GM12878 (cell line): ENCODE results near the gene HACD4. TPM values are rescaled to one million over a fixed set of nuclear protein-coding genes. Genes with fewer than 3 reads are reported as not detected.

ENCODE experiments used
- ATAC-seq: fragments of 200-7000 bp; cut with Tn5 transposase; 3 replicates; pipeline ENCODE4 v1.9.1; 2020; ENCODE audit warnings: mild to moderate bottlenecking, moderate library complexity
- BruUV-seq: library from RNA; stranded (reverse); fragments of 400-500 nt; replicated peaks from 2 replicates; lab custom pipeline; 2021; lab: Mats Ljungman, UMichigan
- CTCF ChIA-PET: fragments of 300-600 bp; sonication (Branson Sonifier 250); formaldehyde crosslinking; extraction: SDS; loops from one replicate; lab custom pipeline; 2021; ENCODE audit warnings: inconsistent platforms; lab: Yijun Ruan, JAX
- POLR2A ChIA-PET: fragments of 350-600 bp; formaldehyde crosslinking; extraction: SDS; loops from one replicate; lab custom pipeline; 2021; ENCODE audit warnings: inconsistent platforms; lab: Charles Lee
- RAD21 ChIA-PET: fragments of 300-600 bp; sonication (Branson Sonifier 250); formaldehyde crosslinking; loops from one replicate; lab custom pipeline; 2023; ENCODE audit warnings: antibody characterized with exemption; ENCODE audit not compliant: unreplicated experiment; lab: Charles Lee
- SMC1A ChIA-PET: fragments of 300-600 bp; sonication (Branson Sonifier 250); formaldehyde crosslinking; loops from one replicate; lab custom pipeline; 2023; ENCODE audit not compliant: unreplicated experiment, uncharacterized antibody; lab: Charles Lee
- DNase-seq: peaks from one replicate; pipeline ENCODE4 v3.0.0-alpha.2; 2011; ENCODE audit warnings: low read depth, low spot score
- FAIRE-seq: peaks from 3 replicates; lab custom pipeline; 2011; peaks lifted over from hg19 to GRCh38; lab: Jason Lieb, UNC
- H2AFZ ChIP-seq: 2 replicates; pipeline ENCODE4 v1.6.0; 2011; ENCODE audit warnings: low read depth, low read length, control low read depth; ENCODE audit not compliant: control insufficient read depth
- H3K27ac ChIP-seq: 2 replicates; pipeline ENCODE4 v1.5.1; 2011; ENCODE audit warnings: control low read depth; ENCODE audit not compliant: control insufficient read depth, insufficient read depth
- H3K27me3 ChIP-seq, 2 experiments: replicated peaks in 1 of 2; 2 replicates each; pipeline versions ENCODE4 v1.6.0 to v1.6.1; 2011; ENCODE audit warnings: low read length in 1 of 2; ENCODE audit not compliant: control insufficient read depth in 2 of 2, insufficient read depth in 2 of 2
- H3K36me3 ChIP-seq, 2 experiments: 2 replicates each; pipeline ENCODE4 v1.5.1; 2011; ENCODE audit warnings: low read length in 1 of 2; ENCODE audit not compliant: control insufficient read depth in 2 of 2, insufficient read depth in 2 of 2
- H3K4me1 ChIP-seq: 2 replicates; pipeline ENCODE4 v1.6.1; 2011; ENCODE audit warnings: mild to moderate bottlenecking, low read length, moderate library complexity, mixed read lengths; ENCODE audit not compliant: control insufficient read depth, insufficient read depth
- H3K4me2 ChIP-seq: 2 replicates; pipeline ENCODE4 v1.6.0; 2011; ENCODE audit warnings: control low read depth; ENCODE audit not compliant: control insufficient read depth, insufficient read depth
- H3K4me3 ChIP-seq: fragments of 200-600 bp; sonication (generic); 2 replicates; pipeline ENCODE4 v1.5.1; 2016
- H3K79me2 ChIP-seq: 2 replicates; pipeline ENCODE4 v1.6.0; 2011; ENCODE audit warnings: low read length; ENCODE audit not compliant: control insufficient read depth, insufficient read depth
- H3K9ac ChIP-seq: 2 replicates; pipeline ENCODE4 v1.8.0; 2011; ENCODE audit warnings: low read length, control low read depth, mixed read lengths; ENCODE audit not compliant: control insufficient read depth, insufficient read depth
- H3K9me3 ChIP-seq: replicated peaks from 3 replicates; pipeline ENCODE4 v1.5.1; 2011; ENCODE audit warnings: mild to moderate bottlenecking, low read length; ENCODE audit not compliant: control insufficient read depth, insufficient read depth
- H4K20me1 ChIP-seq: 2 replicates; pipeline ENCODE4 v1.6.0; 2011; ENCODE audit not compliant: control insufficient read depth, insufficient read depth
- BRCA1 ChIP-seq: IDR thresholded peaks from 2 replicates; pipeline ENCODE4 v1.6.1; 2011; ENCODE audit warnings: low read depth, low read length, improper control_type of control experiment
- CHD4 ChIP-seq: fragments of 200-600 bp; sonication (generic); IDR thresholded peaks from 2 replicates; pipeline ENCODE4 v1.6.1; 2016; ENCODE audit warnings: mild to moderate bottlenecking
- MAX ChIP-seq: IDR thresholded peaks from 2 replicates; pipeline ENCODE4 v1.6.1; 2012; ENCODE audit warnings: low read depth, low read length, improper control_type of control experiment
- MEF2B ChIP-seq: fragments of 450-650 bp; IDR thresholded peaks from 2 replicates; pipeline ENCODE4 v1.6.1; 2018; ENCODE audit warnings: mild to moderate bottlenecking, moderate library complexity; ENCODE audit not compliant: partially characterized antibody, poor library complexity, severe bottlenecking
- NBN ChIP-seq: fragments of 450-650 bp; IDR thresholded peaks from 2 replicates; pipeline ENCODE4 v1.6.1; 2016
- NFYA ChIP-seq: IDR thresholded peaks from 2 replicates; pipeline ENCODE4 v1.6.1; 2011; ENCODE audit warnings: low read depth, mild to moderate bottlenecking, low read length, improper control_type of control experiment, borderline replicate concordance
- NR2C2 ChIP-seq: IDR thresholded peaks from 2 replicates; pipeline ENCODE4 v1.6.1; 2011; ENCODE audit warnings: borderline replicate concordance, low read depth; ENCODE audit not compliant: control insufficient read depth, insufficient read length
- RUNX3 ChIP-seq: IDR thresholded peaks from 2 replicates; pipeline ENCODE4 v1.6.1; 2012; ENCODE audit warnings: low read length, inconsistent platforms
- ZNF24 ChIP-seq: fragments of 450-650 bp; IDR thresholded peaks from 2 replicates; pipeline ENCODE4 v1.6.1; 2017; ENCODE audit warnings: antibody characterized with exemption, mild to moderate bottlenecking
- ZNF274 ChIP-seq: IDR thresholded peaks from one replicate; pipeline ENCODE4 v1.8.0; 2011; ENCODE audit not compliant: insufficient read length, insufficient read depth
- WGBS: methylation state at CpG from one replicate; pipeline ENCODE4 v1.1.6; 2016; ENCODE audit warnings: low lambda C conversion rate; ENCODE audit not compliant: insufficient replicate concordance, insufficient coverage; ENCODE audit errors: missing lambda C conversion rate; 5-methylcytosine and 5-hydroxymethylcytosine counted together
- in situ Hi-C: fragments of 300-500 bp; cut with MboI; formaldehyde crosslinking; loops from 9 replicates; pipeline ENCODE4 v1.14.3; 2018; ENCODE audit warnings: mixed read lengths
- intact Hi-C: fragments of 100-400 bp; cut with micrococcal nuclease; formaldehyde crosslinking; loops from one replicate; pipeline ENCODE4 v1.14.2; 2022; ENCODE audit not compliant: unreplicated experiment
- polyA plus RNA-seq, 11 experiments: library from polyadenylated mRNA; depleted of rRNA in 4 of 11; unstranded in 6 of 11; stranded (reverse) in 5 of 11; fragments of >200 nt; fragmentation: Nextera tagmentation in 4 of 11; fragmentation: Illumina TruSeq in 1 of 11; extraction: Ambion mirVana in 4 of 11; extraction: Trizol in 1 of 11; gene quantifications; 1 replicate in 1 of 11; 2 replicates in 10 of 11; pipeline versions ENCODE4 v1.2.1 to v1.2.3, GENCODE V29; 2011 to 2016; ENCODE audit warnings: inconsistent platforms in 2 of 11, missing spikeins in 2 of 11, low read depth in 1 of 11
- total RNA-seq, 4 experiments: library from RNA; depleted of rRNA in 3 of 4; stranded (reverse); fragments of >200 nt in 3 of 4; fragmentation: Illumina TruSeq in 1 of 4; extraction: Trizol in 1 of 4; gene quantifications; 2 replicates each; pipeline versions ENCODE4 v1.2.1 to v1.2.3, GENCODE V29; 2013 to 2021
- TF ChIP-seq, protein P1 (sequence below): fragments of 450-650 bp; IDR thresholded peaks from 2 replicates; pipeline ENCODE4 v1.6.1; 2016; ENCODE audit warnings: mild to moderate bottlenecking, moderate library complexity, borderline replicate concordance
- TF ChIP-seq, protein P2 (sequence below), 3 experiments: IDR thresholded peaks in 2 of 3; conservative IDR thresholded peaks in 1 of 3; 2 replicates each; pipeline ENCODE4 v1.5.1; 2011; ENCODE audit warnings: low read depth in 3 of 3, low read length in 3 of 3, mild to moderate bottlenecking in 3 of 3, control low read depth in 2 of 3, moderate library complexity in 2 of 3, inconsistent platforms in 1 of 3, mixed read lengths in 1 of 3; ENCODE audit not compliant: control insufficient read depth in 2 of 3, insufficient read depth in 1 of 3; ENCODE audit errors: extremely low read depth in 1 of 3
- TF ChIP-seq, protein P3 (sequence below): fragments of 150-350 bp; IDR thresholded peaks from 2 replicates; pipeline ENCODE4 v1.6.1; 2014; ENCODE audit warnings: mild to moderate bottlenecking, low read depth, low read length

Gene HACD4
- total and polyA plus RNA-seq, 10 of the 15 experiments (the other 5 are each of a cell fraction or from before 2014, with no cell fraction given) = 3.2 to 7.6 (median 5.7) TPM

DNA sequence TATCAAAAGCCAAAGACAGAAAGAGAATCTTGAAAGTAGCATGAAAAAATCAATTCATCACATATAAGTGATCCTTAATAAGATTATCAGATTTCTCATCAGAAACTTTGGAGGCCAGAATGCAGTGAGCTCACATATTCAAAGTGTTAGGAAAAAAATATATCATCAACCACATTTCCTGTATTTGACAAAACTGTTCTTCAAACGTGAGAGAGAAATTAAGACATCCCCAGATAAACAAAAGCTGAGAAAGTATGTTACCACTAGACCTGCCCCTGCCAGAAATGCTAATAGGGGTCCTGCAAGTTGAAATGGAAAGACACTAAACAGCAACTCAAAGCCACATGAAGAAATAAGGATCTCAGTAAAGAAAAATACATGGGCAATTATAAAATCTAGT is 29.9 kb downstream of the HACD4 start (continued):
- TF ChIP-seq, protein P1, sequence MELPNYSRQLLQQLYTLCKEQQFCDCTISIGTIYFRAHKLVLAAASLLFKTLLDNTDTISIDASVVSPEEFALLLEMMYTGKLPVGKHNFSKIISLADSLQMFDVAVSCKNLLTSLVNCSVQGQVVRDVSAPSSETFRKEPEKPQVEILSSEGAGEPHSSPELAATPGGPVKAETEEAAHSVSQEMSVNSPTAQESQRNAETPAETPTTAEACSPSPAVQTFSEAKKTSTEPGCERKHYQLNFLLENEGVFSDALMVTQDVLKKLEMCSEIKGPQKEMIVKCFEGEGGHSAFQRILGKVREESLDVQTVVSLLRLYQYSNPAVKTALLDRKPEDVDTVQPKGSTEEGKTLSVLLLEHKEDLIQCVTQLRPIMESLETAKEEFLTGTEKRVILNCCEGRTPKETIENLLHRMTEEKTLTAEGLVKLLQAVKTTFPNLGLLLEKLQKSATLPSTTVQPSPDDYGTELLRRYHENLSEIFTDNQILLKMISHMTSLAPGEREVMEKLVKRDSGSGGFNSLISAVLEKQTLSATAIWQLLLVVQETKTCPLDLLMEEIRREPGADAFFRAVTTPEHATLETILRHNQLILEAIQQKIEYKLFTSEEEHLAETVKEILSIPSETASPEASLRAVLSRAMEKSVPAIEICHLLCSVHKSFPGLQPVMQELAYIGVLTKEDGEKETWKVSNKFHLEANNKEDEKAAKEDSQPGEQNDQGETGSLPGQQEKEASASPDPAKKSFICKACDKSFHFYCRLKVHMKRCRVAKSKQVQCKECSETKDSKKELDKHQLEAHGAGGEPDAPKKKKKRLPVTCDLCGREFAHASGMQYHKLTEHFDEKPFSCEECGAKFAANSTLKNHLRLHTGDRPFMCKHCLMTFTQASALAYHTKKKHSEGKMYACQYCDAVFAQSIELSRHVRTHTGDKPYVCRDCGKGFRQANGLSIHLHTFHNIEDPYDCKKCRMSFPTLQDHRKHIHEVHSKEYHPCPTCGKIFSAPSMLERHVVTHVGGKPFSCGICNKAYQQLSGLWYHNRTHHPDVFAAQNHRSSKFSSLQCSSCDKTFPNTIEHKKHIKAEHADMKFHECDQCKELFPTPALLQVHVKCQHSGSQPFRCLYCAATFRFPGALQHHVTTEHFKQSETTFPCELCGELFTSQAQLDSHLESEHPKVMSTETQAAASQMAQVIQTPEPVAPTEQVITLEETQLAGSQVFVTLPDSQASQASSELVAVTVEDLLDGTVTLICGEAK = no peak
- TF ChIP-seq ZNF24 = no peak
- TF ChIP-seq, all 136 proteins: peak for 0

- no peak overlapping the region for H3K9ac ChIP-seq
- CTCF ChIA-PET = interaction anchor here (0.8 to 1.4 kb wide), 8 partner anchors 8 to 114 kb away, joined by 3 to 5 read pairs (median 3); partner anchors contain the start of gene HACD4
- no peak for FAIRE-seq
- no peaks in the 10 kb centered on the region for H3K79me2 ChIP-seq
- H2AFZ ChIP-seq = no peak overlapping the region
- POLR2A ChIA-PET = interaction anchor here (0.9 to 1.6 kb wide), 3 partner anchors 17 to 100 kb away, joined by 3 to 7 read pairs (median 3); no protein-coding TSS in a partner anchor
- BruUV-seq = no TSS peak
- H3K27ac ChIP-seq = peak overlapping the region; percentile 57
- H3K4me3 ChIP-seq = no peak overlapping the region
- H3K4me2 ChIP-seq = peak overlapping the region; percentile 41
- intact Hi-C loops = loop anchor here (2.0 kb wide), 1 partner anchor 33 kb away; the partner anchor contains the start of gene HACD4
- no peaks in the 10 kb centered on the region for H4K20me1 ChIP-seq
- H3K36me3 ChIP-seq = peaks cover under 1 to 6% of the 10 kb centered on the region in 2 experiments
- RAD21 ChIA-PET = interaction anchor here (0.9 to 3.0 kb wide), 7 partner anchors 11 to 375 kb away, joined by 3 to 14 read pairs (median 6); partner anchors contain the start of genes HACD4 and MLLT3
- DNase-seq = peak; percentile 47
- no peaks in the 10 kb centered on the region for H3K27me3 ChIP-seq
- WGBS = 2% methylated on average over 2 of the region's 2 CpGs
- in situ Hi-C loops = no loop called here
- H3K4me1 ChIP-seq = peaks cover 18% of the 10 kb centered on the region
- SMC1A ChIA-PET = interaction anchor here (0.6 to 3.2 kb wide), 15 partner anchors 10 to 338 kb away, joined by 3 to 17 read pairs (median 5); partner anchors contain the start of gene HACD4
- no peaks in the 10 kb centered on the region; the same call in 2 of the 3 replicates for H3K9me3 ChIP-seq
- peak; percentile 85 for ATAC-seq
- no peak for TF ChIP-seq CHD4
- peak; percentile 27; the same call in 1 of the 2 replicates for TF ChIP-seq RUNX3
- TF ChIP-seq, protein P2, sequence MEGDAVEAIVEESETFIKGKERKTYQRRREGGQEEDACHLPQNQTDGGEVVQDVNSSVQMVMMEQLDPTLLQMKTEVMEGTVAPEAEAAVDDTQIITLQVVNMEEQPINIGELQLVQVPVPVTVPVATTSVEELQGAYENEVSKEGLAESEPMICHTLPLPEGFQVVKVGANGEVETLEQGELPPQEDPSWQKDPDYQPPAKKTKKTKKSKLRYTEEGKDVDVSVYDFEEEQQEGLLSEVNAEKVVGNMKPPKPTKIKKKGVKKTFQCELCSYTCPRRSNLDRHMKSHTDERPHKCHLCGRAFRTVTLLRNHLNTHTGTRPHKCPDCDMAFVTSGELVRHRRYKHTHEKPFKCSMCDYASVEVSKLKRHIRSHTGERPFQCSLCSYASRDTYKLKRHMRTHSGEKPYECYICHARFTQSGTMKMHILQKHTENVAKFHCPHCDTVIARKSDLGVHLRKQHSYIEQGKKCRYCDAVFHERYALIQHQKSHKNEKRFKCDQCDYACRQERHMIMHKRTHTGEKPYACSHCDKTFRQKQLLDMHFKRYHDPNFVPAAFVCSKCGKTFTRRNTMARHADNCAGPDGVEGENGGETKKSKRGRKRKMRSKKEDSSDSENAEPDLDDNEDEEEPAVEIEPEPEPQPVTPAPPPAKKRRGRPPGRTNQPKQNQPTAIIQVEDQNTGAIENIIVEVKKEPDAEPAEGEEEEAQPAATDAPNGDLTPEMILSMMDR (IDR thresholded peaks at IDR 0.05 in 2 of 3, conservative IDR thresholded peaks at IDR 0.05 in 1 of 3; ENCODE audit: control insufficient read depth in 2 of 3, extremely low read depth in 1 of 3, insufficient read depth in 1 of 3, low read depth in 3 of 3, low read length in 3 of 3) = no peak
- TF ChIP-seq NBN = no peak
- no peak for TF ChIP-seq MEF2B
- no peak for TF ChIP-seq ZNF274
- TF ChIP-seq MAX = no peak
- TF ChIP-seq NFYA = no peak
- TF ChIP-seq NR2C2 = no peak
- TF ChIP-seq BRCA1 = no peak
- TF ChIP-seq, protein P3, sequence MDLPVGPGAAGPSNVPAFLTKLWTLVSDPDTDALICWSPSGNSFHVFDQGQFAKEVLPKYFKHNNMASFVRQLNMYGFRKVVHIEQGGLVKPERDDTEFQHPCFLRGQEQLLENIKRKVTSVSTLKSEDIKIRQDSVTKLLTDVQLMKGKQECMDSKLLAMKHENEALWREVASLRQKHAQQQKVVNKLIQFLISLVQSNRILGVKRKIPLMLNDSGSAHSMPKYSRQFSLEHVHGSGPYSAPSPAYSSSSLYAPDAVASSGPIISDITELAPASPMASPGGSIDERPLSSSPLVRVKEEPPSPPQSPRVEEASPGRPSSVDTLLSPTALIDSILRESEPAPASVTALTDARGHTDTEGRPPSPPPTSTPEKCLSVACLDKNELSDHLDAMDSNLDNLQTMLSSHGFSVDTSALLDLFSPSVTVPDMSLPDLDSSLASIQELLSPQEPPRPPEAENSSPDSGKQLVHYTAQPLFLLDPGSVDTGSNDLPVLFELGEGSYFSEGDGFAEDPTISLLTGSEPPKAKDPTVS = no peak
Measured at GRCh38 chr9:20997503-20998076, 33.9 kb downstream of the HACD4 start.
